Measurements from ENCODE around the gene PRUNE1.
A peak's percentile ranks its signal among the peaks of the same experiment; 100 is the strongest.

The PRUNE1 gene

GRCh38 chr1:151000408-151000807 is 7.8 kb upstream of the PRUNE1 start:
- no peak for DNase-seq (ENCODE audit: low spot score)

GRCh38 chr1:151001602-151002001 is 6.6 kb upstream of the PRUNE1 start:
- no peak overlapping the region for H3K27ac ChIP-seq (ENCODE audit: poor library complexity, severe bottlenecking)
- DNase-seq (ENCODE audit: low spot score) (no peak), ATAC-seq (ENCODE audit: low read depth) (peak; percentile 12; the same call in 1 of the 3 replicates)
- no peaks in the 10 kb centered on the region for H3K9me3 ChIP-seq (ENCODE audit: severe bottlenecking)
- TF ChIP-seq CTCF (IDR thresholded peaks at IDR 0.05; ENCODE audit: poor library complexity, severe bottlenecking), result no peak
- peaks cover 11% of the 10 kb centered on the region for H3K4me1 ChIP-seq (ENCODE audit: insufficient read depth, poor library complexity, severe bottlenecking)
- no peak overlapping the region for H3K4me3 ChIP-seq (ENCODE audit: severe bottlenecking)
- peaks cover 5% of the 10 kb centered on the region; the same call in 1 of the 2 replicates for H3K36me3 ChIP-seq (ENCODE audit: low read depth)
- no peaks in the 10 kb centered on the region for H3K27me3 ChIP-seq (ENCODE audit: insufficient read depth, poor library complexity, severe bottlenecking)

More at GRCh38 chr1:151000408-151000807, 7.8 kb upstream of the PRUNE1 start:
- no peak for ATAC-seq (ENCODE audit: low read depth)
- Histone ChIP-seq H3K27me3 (ENCODE audit: insufficient read depth, poor library complexity, severe bottlenecking) (no peaks in the 10 kb centered on the region), H3K4me3 (ENCODE audit: severe bottlenecking) (no peak overlapping the region), H3K27ac (ENCODE audit: poor library complexity, severe bottlenecking) (no peak overlapping the region), H3K36me3 (ENCODE audit: low read depth) (peaks cover 5% of the 10 kb centered on the region; the same call in 1 of the 2 replicates), H3K4me1 (ENCODE audit: insufficient read depth, poor library complexity, severe bottlenecking) (peaks cover 11% of the 10 kb centered on the region), H3K9me3 (ENCODE audit: severe bottlenecking) (no peaks in the 10 kb centered on the region)
- no peak for TF ChIP-seq CTCF (IDR thresholded peaks at IDR 0.05; ENCODE audit: poor library complexity, severe bottlenecking)

GRCh38 chr1:151002051-151002450 is 6.2 kb upstream of the PRUNE1 start:
- ATAC-seq (ENCODE audit: low read depth), result no peak
- Histone ChIP-seq H3K4me3 (ENCODE audit: severe bottlenecking) (no peak overlapping the region), H3K36me3 (ENCODE audit: low read depth) (peaks cover 5% of the 10 kb centered on the region; the same call in 1 of the 2 replicates), H3K27ac (ENCODE audit: poor library complexity, severe bottlenecking) (no peak overlapping the region), H3K9me3 (ENCODE audit: severe bottlenecking) (no peaks in the 10 kb centered on the region), H3K4me1 (ENCODE audit: insufficient read depth, poor library complexity, severe bottlenecking) (peaks cover 14% of the 10 kb centered on the region), H3K27me3 (ENCODE audit: insufficient read depth, poor library complexity, severe bottlenecking) (no peaks in the 10 kb centered on the region)
- TF ChIP-seq CTCF (IDR thresholded peaks at IDR 0.05; ENCODE audit: poor library complexity, severe bottlenecking), result no peak
- no peak for DNase-seq (ENCODE audit: low spot score)

- H3K27me3 ChIP-seq (ENCODE audit: insufficient read depth, poor library complexity, severe bottlenecking), result no peaks in the 10 kb centered on the region
- no peak overlapping the region for H3K27ac ChIP-seq (ENCODE audit: poor library complexity, severe bottlenecking)
- peaks cover 15% of the 10 kb centered on the region for H3K4me1 ChIP-seq (ENCODE audit: insufficient read depth, poor library complexity, severe bottlenecking)
- no peak for DNase-seq (ENCODE audit: low spot score)
- no peak for ATAC-seq (ENCODE audit: low read depth)
- H3K9me3 ChIP-seq (ENCODE audit: severe bottlenecking), result no peaks in the 10 kb centered on the region
- no peak for TF ChIP-seq CTCF (IDR thresholded peaks at IDR 0.05; ENCODE audit: poor library complexity, severe bottlenecking)
- peaks cover 5% of the 10 kb centered on the region; the same call in 1 of the 2 replicates for H3K36me3 ChIP-seq (ENCODE audit: low read depth)
- no peak overlapping the region for H3K4me3 ChIP-seq (ENCODE audit: severe bottlenecking)
Measured at GRCh38 chr1:151002611-151003010, 5.6 kb upstream of the PRUNE1 start.

- ATAC-seq (ENCODE audit: low read depth) (no peak), DNase-seq (ENCODE audit: low spot score) (no peak)
- Histone ChIP-seq H3K27ac (ENCODE audit: poor library complexity, severe bottlenecking) (no peak overlapping the region), H3K4me3 (ENCODE audit: severe bottlenecking) (no peak overlapping the region), H3K27me3 (ENCODE audit: insufficient read depth, poor library complexity, severe bottlenecking) (no peaks in the 10 kb centered on the region), H3K9me3 (ENCODE audit: severe bottlenecking) (no peaks in the 10 kb centered on the region), H3K4me1 (ENCODE audit: insufficient read depth, poor library complexity, severe bottlenecking) (peaks cover 18% of the 10 kb centered on the region), H3K36me3 (ENCODE audit: low read depth) (peaks cover 5% of the 10 kb centered on the region; the same call in 1 of the 2 replicates)
- TF ChIP-seq CTCF (IDR thresholded peaks at IDR 0.05; ENCODE audit: poor library complexity, severe bottlenecking), result no peak
Measured at GRCh38 chr1:151003180-151003579, 5.1 kb upstream of the PRUNE1 start.
